ENCODE measurements around the gene TOP2A.

DNA sequence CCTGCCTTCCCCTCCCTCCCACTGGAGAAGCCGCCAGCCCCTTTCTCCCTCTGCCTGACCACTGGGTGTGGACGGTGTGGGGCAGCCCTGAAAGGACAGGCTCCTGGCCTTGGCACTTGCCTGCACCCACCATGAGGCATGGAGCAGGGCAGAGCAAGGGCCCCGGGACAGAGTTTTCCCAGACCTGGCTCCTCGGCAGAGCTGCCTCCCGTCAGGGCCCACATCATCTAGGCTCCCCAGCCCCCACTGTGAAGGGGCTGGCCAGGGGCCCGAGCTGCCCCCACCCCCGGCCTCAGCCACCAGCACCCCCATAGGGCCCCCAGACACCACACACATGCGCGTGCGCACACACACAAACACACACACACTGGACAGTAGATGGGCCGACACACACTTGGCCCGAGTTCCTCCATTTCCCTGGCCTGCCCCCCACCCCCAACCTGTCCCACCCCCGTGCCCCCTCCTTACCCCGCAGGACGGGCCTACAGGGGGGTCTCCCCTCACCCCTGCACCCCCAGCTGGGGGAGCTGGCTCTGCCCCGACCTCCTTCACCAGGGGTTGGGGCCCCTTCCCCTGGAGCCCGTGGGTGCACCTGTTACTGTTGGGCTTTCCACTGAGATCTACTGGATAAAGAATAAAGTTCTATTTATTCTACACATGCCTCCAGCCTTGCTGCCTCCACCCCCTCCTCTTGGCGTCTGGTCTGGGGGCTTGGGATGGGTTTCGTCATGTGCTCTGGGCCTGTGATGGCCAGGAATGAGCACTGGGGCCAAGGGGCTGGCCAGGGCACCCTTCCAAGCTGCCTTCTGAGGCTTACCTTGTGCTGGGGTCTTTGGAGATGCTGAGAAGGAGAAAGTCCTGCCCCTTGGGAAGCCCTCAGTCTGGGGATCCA is 60.5 kb downstream of the TOP2A start:
- TF ChIP-seq, protein P1, sequence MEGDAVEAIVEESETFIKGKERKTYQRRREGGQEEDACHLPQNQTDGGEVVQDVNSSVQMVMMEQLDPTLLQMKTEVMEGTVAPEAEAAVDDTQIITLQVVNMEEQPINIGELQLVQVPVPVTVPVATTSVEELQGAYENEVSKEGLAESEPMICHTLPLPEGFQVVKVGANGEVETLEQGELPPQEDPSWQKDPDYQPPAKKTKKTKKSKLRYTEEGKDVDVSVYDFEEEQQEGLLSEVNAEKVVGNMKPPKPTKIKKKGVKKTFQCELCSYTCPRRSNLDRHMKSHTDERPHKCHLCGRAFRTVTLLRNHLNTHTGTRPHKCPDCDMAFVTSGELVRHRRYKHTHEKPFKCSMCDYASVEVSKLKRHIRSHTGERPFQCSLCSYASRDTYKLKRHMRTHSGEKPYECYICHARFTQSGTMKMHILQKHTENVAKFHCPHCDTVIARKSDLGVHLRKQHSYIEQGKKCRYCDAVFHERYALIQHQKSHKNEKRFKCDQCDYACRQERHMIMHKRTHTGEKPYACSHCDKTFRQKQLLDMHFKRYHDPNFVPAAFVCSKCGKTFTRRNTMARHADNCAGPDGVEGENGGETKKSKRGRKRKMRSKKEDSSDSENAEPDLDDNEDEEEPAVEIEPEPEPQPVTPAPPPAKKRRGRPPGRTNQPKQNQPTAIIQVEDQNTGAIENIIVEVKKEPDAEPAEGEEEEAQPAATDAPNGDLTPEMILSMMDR (IDR thresholded peaks at IDR 0.05 in 2 of 3, conservative IDR thresholded peaks at IDR 0.05 in 1 of 3; ENCODE audit: borderline replicate concordance in 1 of 3, insufficient read depth in 1 of 3, low read depth in 2 of 3, low read length in 2 of 3) = no peak
- TF ChIP-seq RAD21 (IDR thresholded peaks at IDR 0.05; ENCODE audit: low read depth) (no peak), CEBPB (IDR thresholded peaks at IDR 0.05; ENCODE audit: low read depth) (no peak), EZH2 (IDR thresholded peaks at IDR 0.05) (no peak), POLR2A (IDR thresholded peaks at IDR 0.05; ENCODE audit: borderline replicate concordance, extremely low read depth, insufficient read depth, insufficient read length) (no peak)
